ENCODE results near the gene KRT16.
"Not testable (repeated sequence)": the region's sequence is repeated elsewhere in the genome, so short reads cannot be mapped to it uniquely, and the experiment has no call there.

Gene KRT16

DNA sequence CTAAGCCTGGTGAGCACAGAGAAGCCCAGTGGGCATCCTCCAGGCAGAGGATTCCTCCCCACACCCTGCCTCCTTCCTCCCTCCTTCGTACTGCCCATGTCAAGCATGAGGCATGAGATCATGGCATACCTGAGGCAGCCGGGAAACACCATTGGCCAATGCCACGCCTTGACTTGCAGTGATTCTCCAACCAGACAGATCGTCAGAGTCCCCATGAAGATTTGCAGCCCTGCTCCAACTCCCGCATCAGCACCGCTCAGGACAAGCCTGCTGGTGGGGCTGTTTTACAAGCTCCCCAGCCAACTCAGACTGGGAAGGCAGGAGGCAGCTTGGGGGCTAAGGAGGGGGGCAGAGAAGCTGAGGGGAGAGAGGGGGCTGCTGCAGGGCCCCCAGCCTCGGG is 2.9 kb upstream of the KRT16 start:
- DNase-seq (ENCODE audit: low read depth in 2 of 2), result no peak

- DNase-seq (ENCODE audit: low read depth in 2 of 2), result not testable (repeated sequence)
Measured at GRCh38 chr17:41614767-41615166, 2.2 kb upstream of the KRT16 start.

- no peak for DNase-seq (ENCODE audit: low read depth in 2 of 2)
Measured at GRCh38 chr17:41614098-41614497, 1.5 kb upstream of the KRT16 start.

DNA sequence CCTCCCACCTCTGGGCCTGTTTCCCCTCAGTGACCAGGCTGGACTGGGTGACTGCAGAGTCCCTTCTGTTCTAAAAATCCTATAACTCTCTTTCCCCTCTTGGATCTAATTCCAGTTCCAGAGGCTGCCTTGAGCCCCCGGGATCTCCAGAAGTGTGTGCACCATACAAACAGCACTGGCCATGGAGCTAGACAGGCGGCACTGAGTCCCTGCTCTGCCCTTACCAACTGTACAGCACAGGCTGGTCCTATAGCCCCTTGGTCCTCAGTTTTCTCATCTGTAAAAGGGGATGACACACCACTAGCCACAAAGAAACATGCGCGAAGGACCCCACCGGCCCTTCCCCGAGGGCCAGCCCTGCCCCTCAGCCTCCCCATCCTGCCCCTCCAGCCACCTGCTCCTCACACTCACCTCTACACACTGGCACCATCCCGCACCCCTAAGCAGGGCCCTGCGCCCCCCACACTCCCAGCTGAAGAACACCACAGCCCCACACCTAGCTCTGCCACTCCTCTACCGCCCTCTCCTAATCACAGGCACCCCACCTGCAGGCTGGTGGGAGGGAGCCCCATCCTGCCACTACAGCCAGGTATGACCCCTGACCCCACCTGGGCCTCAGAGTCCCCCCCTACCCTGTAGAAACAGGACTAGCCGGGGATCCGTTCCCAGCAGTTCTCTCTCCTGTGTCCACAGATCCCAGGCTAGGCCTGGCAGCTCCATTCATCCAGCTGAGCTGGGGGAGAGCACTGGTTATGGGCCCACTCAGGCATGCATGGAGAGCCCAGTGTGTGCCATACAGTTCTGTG is 913 bp upstream of the KRT16 start:
- DNase-seq (ENCODE audit: low read depth in 2 of 2), result no peak

- DNase-seq (ENCODE audit: low read depth in 2 of 2), result no peak
Measured at GRCh38 chr17:41610965-41611640, 1.5 kb downstream of the KRT16 start.

DNA sequence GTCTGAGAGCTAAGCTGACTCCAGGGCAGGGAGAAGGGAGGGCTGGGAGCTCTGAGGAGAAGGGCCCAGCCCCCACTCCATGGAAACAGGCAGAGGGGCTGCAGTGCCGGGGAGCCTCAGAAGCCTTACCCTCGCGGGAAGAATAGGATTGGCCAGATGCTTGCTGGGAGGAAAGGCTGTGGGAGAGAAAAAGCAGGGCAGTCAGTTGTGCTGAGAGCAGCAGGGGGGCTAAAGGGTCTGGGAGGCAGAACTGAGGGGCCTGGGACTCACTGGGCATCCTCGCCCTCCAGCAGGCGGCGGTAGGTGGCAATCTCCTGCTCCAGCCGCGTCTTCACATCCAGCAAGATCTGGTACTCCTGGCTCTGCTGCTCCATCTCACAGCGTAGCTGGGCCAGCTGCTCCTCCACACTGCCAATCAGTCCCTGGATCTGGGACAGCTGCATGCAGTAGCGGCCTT is 2.5 kb downstream of the KRT16 start:
- not testable (repeated sequence) for DNase-seq (ENCODE audit: low read depth in 2 of 2)

DNA sequence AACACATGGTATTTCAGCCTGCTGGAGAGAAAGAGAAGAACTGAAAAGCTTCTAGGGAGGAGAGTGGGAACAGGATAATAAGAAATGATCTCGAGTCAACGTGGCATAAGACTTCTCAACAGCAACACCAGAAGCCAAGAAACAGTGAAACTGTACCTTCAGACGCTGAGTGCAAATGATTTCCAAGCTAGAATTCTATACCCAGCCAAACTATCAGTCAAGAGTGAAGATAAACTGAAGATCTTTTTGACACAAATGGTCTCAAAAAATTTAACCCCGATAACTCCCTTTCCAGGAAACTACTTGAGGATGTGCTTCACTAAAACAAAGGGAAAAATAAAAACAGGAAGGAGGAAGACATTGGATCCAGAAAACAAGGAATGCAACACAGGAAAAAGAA is 5.6 kb downstream of the KRT16 start:
- not testable (repeated sequence) for DNase-seq (ENCODE audit: low read depth in 2 of 2)

DNA sequence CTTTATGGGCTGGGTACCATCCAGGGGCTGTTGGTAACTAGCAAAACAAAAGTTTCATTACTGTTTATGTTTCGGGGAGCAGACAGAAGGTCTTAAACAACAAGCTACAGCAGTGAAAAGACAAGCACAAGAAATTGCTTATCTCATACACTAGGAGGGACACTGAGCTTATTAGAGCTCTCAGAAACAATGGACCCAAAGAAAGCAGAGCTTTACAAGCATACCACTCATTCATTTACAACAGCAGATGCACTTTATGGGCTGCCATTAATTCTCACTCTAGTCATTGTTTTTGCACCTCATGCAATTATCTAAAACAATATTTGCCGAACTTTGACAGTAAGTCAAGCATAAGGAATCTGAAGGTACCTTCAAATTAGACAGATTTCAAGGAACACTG is 10.0 kb downstream of the KRT16 start:
- no peak for DNase-seq (ENCODE audit: low read depth in 2 of 2)

DNA sequence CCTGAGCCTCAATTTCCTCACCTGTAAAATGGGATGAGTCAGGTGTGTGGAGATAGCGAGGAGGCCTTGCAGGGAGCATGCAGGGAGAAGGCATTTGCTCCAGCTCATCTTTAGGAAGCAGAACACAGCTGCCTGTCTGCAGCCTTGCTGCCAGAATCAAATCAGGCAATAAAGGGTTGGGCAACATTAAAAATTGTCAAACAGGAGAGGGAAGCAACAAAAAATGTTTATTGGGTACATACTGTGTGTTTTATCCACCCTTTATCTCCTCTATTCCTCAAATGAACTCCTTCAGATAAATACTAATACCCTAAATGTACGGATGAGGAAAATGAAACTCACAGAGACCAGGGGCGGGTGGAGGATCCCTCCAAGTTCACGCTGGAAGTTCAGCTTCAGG is 12.2 kb downstream of the KRT16 start:
- no peak for DNase-seq (ENCODE audit: low read depth in 2 of 2)

DNA sequence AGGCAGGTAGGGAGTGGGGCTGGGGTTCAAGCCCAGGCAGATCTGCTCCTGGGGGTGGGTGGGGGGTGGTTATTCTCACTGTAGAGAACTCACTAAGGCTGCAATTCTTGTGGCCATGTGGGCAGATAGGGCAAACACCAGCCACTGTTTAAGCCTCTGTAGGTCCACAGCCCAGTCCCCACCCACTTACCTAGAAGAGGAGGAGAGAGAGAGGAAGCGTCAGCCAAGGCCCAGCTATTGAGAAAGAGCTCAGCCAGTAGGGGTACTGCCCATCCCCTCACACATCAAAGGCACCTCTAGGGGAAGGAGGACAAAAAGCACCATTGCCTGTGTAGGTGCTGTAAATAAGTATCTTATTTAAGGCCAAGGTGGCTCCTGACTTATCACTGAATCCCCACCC is 12.9 kb downstream of the KRT16 start:
- DNase-seq (ENCODE audit: low read depth in 2 of 2), result no peak

- DNase-seq (ENCODE audit: low read depth in 2 of 2), result no peak
Measured at GRCh38 chr17:41595585-41595984, 17.0 kb downstream of the KRT16 start.

- DNase-seq (ENCODE audit: low read depth in 2 of 2), result no peak
Measured at GRCh38 chr17:41594363-41594915, 18.1 kb downstream of the KRT16 start.

DNA sequence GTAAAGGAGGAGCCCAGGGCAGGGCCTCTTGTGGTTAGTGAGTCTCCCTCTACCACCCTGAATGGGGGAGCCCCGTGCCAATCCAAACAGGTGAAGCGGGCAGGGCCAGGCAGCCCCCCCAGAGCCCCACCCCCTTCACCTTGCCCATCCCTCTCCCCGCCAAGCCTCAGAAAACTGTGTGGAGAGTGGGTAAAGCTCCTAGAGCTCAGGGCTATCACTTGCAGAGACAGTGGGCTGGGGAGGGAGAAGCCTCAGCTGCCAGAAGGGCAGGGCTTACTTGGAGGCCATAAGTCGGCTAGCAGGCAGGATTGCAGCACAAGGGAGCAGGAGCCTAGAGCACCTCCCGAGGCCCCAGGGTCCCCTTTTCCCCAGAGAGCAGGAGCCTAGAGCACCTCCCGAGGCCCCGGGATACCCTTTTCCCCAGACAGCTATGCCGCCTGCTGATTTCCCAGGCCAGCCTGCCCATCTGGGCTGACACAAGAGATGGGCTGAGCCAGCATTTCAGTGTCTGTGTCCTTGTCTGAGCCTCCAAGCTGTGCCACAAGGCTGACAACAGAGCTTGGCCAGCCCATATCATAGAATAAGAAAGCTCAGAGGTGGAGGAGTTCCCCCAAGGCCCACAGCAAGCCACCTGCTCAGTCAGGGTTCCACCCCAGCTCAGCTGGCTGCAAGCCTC is 19.1 kb downstream of the KRT16 start:
- DNase-seq (ENCODE audit: low read depth in 2 of 2), result no peak

GRCh38 chr17:41592601-41593305 is 19.8 kb downstream of the KRT16 start:
- no peak for DNase-seq (ENCODE audit: low read depth in 2 of 2)

- DNase-seq (ENCODE audit: low read depth in 2 of 2), result no peak
Measured at GRCh38 chr17:41589301-41589700, 23.3 kb downstream of the KRT16 start.

GRCh38 chr17:41588126-41588810 is 24.3 kb downstream of the KRT16 start:
- DNase-seq (ENCODE audit: low read depth in 2 of 2), result no peak

DNA sequence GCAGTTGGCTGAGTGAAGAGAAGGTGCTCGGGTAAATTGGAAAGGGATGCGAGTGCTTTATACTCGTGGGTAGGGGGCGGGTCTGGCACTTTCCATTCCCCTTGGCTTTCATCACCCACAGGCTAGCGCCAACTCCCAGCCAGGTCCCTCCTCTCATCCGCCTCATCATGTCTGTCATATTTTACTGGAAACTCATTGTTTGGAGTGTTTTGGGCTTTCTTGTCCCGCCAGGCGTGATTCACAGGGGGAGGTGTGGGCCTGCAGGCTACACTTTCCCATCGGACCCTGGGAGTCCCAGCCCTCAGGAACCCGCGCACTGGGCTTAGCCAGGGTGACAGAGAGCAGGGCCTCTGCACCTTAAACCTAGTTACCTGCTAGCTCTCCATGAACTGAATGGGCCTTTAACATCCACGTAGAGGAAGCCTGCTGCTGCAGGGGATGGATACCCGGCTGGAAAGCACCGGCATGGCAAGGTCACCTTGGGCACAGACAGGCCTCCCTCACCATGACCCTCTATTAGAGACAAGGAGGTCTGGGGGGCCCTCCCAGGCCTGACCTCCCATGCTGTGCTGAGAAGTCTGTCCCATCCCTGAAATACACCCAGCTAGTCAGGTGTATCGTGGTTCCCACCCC is 25.6 kb downstream of the KRT16 start, which contains the start of gene KRT14:
KRT14 (minus strand) TSS at position 33 of the 633 bp plus-strand sequence. CDS start 61 bp downstream, outside the sequence.
- no peak for DNase-seq (ENCODE audit: low read depth in 2 of 2)

DNA sequence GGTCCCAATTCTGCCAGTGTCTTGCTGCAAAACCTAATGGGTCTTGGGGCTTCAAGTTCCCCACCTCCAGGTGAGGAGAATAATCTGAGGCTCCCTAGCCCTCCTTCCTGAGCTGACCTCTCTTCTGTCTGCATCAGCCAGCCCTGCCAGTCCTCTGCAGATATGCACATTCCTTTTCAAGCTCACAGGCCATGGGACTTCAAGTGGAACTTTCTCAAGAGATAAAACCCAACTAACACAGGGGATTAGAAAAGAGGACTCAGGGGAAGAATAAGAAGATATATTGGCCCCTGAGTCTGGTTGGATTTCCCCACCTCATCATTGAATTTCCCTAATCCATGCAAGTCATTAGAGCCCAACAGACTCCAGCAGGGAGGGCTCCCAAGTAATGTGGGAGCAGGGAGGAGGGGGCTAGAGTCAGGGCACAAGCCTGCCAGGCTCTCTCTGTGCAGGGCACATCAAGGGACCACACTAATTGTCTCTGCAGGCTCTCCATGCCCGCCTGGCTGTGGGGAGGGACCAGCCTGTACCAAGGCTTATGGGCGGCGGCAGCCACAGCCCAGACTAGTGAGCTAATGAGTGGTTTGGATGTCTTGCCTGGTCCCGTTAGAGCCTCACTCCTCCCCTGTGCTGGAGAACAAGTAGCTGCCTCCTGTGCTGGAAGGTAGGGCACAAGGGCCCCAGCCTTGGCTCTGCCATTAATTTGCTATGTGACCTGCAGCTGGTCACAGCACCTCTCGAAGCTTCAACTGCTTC is 27.1 kb downstream of the KRT16 start:
- no peak for DNase-seq (ENCODE audit: low read depth in 2 of 2)

- DNase-seq (ENCODE audit: low read depth in 2 of 2), result not testable (repeated sequence)
Measured at GRCh38 chr17:41584331-41584927, 28.1 kb downstream of the KRT16 start.
